Measurements from ENCODE around the gene ANO9.
"Not testable (repeated sequence)": the region's sequence is repeated elsewhere in the genome, so short reads cannot be mapped to it uniquely, and the experiment has no call there.

ANO9 gene

DNA sequence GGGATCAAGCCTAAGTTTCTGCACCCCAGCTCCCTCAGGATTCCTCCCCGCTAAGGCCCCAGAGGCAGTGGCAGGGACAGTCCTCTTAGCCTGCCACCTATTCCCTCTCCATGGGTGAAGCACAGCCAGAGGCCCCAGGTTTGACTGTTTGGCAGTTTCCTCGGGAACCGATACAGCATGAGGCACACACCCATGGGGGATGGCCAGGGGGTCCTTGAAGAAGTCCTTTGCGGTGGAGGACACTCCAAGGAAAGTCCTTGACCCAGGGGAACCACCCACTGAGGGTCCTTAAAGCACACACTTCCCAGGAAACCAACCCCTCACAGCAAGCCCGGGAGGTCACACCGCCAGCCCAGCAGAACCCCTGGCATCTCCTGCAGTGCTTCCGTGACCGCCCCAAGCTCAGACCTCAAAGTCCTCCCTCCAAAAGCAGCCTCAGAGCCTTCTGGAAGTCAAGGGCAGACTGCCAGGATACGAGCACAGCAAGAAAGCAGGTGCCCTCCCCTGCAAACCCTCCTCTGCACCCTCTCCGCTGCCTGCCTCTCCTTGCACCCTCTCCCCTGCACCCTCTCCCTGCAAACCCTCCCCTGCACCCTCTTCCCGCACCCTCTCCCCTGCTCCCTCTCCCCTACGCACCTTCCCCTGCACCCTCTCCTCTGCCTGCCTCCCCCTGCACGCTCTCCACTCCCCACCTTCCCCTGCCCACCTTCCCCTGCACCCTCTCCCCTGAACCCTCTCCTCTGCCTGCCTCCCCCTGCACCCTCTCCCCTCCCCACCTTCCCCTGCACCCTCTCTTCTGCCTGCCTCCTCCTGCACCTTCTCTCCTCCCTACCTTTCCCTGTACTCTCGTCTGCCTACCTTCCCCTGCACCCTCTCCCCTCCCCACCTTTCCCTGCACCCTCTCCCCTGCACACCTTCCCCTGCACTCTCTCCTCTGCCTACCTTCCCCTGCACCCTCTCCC lies 28.4 kb downstream of the ANO9 start:
- DNase-seq, result no peak

DNA sequence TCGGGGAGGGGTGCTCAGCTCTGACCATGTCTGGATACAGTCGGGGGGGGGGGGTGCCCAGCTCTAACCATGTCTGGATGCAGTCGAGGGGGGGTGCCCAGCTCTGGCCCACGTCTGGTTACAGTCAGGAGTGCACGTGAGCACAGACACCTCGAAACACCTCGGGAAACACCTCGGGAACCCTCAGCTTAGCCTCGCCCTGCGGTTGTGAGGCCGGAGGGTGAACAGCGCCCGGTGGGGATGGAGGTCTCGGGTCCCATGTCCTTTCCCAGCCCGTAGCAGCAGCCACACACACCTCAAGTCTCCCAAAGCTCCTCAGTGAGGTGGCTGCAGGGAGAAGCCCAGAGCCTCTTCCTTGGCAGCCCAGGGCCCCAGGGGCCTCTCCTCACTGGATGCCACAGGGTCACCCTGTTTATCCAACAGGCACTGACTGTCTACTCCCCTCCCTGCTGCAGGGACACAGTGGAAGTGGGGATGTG lies 29.1 kb downstream of the ANO9 start:
- DNase-seq, result no peak

DNA sequence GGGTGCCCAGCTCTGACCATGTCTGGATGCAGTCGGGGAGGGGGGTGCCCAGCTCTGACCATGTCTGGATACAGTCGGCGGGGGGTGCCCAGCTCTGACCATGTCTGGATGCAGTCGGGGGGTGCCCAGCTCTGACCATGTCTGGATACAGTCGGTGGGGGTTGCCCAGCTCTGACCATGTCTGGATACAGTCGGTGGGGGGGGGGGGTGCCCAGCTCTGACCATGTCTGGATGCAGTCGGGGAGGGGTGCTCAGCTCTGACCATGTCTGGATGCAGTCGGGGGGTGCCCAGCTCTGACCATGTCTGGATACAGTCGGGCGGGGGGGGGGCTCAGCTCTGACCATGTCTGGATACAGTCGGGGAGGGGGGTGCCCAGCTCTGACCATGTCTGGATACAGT lies 30.3 kb downstream of the ANO9 start:
- DNase-seq, result not testable (repeated sequence)

DNA sequence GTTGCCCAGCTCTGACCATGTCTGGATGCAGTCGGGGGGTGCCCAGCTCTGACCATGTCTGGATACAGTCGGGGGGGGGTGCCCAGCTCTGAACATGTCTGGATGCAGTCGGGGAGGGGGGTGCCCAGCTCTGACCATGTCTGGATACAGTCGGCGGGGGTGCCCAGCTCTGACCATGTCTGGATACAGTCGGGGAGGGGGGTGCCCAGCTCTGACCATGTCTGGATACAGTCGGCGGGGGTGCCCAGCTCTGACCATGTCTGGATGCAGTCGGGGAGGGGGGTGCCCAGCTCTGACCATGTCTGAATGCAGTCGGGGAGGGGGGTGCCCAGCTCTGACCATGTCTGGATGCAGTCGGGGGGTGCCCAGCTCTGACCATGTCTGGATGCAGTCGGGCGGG lies 31.1 kb downstream of the ANO9 start:
- not testable (repeated sequence) for DNase-seq

DNA sequence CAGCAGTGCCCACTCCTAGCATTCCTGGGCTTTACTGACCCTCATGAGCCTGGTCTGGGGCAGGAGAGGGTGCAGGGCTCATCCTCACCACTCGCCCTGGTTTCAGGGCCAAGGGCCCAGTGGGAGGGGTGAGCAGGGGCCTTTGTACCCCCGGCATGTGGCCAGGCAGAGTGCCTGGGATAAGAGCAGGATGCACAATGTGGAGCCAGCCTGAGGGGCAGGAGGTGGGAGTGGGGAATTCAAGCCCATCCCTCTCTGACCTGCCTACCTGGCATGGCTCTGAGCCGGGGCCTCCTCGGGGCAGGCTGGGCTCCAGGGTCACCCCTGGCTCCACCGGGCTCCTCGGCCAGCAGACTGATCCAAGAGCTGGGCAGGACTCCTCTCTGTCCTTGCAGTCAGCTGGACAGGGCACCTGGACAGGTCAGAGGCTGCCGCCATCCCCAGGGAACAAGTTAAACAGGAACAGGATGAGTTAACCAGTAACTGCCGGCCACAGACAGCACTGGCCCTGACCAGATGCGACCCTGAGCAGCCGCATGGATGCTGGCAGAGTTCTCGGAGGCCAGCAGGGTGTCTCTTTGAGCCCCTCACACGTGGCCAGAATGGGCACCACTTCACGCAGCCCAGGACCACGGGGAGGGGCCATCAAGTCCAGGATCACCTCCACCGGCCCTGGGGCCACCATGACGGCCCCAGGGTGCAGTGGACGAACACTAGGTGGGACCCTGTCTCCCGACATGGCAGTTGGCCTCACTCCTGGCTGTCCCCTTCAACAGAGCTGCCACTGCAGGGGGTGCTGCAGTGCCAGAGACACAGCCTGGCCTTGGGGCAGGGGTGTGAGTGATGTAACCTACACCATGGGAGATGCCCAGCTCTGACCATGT lies 32.0 kb downstream of the ANO9 start:
- no peak for DNase-seq

DNA sequence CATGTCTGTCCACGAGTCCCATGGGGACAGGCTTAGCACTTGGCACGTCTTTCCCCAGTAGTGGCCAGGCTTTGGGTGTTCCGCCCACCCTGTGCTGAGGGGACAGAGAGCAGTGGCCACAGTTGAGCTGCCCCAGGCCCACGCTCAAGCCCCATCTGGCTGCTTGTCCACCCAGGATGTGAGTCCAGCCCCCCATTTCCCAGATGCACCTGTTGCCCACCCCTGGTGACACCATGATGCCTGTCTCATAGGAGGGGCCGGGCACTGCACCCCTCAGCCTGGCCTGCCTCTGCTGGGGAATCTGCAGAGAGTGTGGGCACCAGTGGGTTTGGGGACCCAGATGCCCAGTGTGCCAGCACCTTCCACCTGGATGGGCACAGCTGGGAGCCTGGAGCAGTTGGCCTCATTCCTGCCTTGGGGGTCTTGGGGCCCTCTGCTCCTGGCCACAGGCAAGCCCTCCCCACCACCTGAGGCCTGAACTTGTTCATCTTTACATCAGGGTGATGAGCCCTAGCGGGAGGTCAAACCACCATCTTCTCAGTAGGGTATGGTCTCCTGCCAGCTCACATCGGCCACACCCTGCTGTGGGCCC lies 32.7 kb downstream of the ANO9 start:
- DNase-seq, result no peak

DNA sequence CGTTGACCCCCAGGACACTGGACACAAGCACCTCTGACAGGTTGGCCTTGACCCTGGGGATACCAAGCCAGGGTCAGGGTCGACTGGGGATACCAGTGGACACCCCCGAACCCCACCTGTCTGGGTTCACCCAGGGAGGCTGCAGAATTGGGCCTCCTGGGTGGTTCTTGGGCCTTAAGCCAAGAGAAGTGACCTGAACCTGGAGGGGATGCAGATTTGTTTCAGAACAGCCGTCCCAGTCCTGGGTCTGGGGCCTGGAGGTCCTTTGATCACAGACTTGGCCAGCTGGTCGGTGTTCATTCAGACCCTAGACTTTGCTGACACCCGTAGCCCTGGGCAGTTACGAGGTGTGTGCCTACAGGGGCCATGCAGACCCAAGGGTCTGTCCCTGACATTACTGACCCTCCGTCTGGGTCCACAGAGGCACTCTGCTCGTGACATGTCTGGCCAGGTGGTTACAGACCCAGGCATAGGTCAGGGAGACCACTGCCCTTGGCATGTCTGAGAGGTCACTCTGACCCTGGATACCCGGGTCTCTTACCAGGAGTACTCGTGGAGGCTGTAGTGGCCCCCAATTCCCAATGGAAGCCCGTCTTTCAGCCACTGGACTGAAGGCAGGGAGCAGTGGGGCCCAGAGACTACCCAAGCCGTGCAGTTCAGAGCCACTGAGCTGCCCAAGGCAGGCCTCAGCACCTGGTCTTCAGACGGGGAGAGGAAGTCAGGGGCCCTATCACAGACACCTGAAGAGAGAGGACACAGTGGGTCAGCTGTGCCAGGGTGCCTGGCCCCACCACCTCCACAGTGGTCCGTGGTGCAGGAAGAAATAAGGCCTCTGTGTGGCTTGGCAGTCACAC lies 33.4 kb downstream of the ANO9 start:
- DNase-seq, result no peak

DNA sequence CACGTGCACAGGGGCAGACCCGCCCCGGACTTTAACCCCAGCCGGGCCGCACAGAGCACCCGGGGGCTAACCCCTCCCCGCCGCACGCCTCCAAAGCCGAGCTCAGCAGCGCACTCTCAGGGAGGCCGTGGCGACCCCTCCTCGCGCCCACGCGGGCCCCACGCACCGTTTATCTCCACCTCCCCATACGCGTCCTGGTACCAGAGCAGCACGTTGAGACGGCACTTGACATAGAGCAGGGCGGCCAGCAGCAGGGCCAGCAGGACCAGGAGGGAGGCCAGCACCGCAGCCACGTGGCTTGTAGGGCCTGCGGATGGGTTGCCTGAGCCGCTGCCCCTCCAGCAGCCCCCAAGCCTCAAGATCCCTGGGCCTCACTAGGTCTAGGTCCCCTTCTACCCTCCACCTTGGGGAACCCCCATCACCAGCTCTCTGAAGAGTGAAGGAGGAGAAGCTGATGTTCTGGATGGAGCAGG lies 34.1 kb downstream of the ANO9 start:
- DNase-seq, result no peak

DNA sequence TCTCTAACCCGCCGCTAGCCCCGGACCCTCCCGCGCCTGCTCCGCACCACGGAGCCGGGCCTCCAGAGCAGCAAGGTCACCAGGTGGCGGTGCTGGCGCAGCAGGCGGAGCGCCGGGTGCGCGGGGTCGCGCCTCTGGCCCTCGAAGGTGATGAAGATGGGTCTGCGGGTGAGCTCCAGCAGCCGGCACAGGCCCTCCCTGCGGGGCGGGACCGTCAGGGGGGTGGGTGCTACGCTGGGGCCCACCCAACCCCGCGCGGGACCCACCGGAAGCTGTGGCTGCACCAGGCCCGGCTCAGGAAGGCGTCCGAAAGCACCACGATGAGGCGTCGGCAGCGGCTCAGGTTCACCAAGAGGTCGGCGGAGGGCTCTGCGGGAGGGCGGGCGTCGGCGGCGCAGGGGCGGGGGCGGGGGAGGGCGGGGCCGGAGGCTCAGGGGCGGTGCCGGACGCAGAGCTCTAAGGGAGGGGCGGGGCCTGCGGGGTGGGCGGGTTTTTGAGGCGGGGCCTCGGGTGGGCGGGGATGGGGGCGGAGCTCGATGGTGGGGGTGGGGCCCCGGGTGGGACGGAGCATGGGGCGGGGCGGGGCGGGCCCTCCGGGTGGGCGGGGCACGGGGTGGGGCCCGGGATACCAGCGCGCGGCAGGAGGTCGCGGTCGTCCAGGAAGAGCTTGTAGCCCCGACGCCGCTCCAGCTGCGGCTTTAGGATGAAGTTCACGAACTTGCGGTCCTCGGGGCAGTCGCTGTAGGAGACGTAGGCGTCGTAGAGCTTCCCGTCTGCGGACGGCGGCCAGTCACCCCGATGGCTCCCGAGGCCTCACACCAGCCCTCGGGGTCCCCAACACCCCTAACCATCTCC lies 34.8 kb downstream of the ANO9 start:
- peak; percentile 85 to 88 for DNase-seq

DNA sequence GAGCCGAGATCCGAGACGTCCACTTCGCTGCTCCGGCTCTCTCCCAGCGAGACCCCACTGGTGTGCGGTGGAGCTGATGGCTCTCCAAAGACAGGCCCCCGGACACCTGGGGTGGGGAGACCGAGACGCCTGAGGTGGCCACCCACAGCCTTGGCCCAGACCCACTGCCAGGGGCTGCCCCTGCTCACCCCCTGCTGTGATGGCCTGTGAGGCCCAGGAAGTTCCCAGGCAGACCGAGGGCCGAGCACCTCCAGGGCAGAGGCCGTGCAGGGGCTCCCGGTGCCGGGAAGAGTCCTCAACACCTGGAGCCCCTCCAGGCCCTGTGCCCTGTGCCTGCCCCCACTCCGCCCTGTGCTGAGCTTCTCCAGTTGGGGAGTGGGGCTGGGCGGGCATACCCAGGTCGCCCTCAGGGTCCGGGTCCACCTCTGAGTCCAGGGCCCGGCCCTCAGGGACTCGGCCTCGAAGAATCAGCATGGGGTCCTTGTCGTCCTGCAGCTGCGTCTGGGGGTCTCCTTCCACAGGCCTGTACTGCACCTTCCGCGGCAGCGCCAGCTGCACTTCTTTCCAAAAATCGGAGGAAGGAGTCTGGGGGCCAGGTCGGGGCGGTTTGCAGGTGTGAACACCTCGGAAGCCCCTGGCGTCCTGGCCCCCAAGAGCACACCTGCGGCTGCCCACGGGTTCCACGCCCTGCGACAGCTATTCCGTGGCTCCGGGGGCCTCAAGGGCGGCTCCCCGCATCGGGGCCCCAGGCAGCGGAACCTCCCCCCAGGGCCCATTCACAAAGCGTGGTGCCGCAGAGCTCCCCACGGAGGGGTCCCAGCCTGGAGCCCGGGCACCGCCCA lies 35.6 kb downstream of the ANO9 start:
- no peak for DNase-seq

DNA sequence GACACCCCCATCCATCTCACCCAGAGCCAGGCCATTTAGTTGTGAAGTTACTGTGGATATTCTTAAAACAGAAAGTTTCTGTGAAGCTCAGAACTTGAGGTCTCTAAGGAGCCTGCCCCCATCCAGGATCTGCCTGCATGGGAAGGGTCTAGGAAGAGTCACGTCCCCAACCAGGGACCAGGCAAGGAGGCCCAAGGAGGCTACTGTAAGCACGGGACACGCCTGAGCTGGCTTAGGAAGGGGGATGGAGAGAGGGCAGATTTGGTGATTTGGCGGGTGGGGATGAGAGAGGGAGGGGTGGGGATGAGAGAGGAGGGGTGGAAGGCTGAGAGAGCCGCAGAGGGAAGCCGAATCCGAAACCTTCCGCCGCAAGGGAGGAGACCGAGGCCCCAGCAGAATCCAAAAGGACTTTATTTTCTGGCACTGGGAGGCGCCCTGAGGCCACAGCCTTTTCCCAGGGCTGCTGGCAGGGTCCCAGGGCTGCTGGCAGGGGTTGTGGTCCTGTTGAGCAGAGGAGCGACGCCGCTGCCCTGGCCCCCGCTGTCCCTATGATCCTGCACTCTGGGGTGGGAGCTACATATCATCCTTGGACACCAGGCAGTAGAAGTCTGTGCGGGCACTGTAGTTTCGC lies 36.4 kb downstream of the ANO9 start:
- DNase-seq, result no peak

DNA sequence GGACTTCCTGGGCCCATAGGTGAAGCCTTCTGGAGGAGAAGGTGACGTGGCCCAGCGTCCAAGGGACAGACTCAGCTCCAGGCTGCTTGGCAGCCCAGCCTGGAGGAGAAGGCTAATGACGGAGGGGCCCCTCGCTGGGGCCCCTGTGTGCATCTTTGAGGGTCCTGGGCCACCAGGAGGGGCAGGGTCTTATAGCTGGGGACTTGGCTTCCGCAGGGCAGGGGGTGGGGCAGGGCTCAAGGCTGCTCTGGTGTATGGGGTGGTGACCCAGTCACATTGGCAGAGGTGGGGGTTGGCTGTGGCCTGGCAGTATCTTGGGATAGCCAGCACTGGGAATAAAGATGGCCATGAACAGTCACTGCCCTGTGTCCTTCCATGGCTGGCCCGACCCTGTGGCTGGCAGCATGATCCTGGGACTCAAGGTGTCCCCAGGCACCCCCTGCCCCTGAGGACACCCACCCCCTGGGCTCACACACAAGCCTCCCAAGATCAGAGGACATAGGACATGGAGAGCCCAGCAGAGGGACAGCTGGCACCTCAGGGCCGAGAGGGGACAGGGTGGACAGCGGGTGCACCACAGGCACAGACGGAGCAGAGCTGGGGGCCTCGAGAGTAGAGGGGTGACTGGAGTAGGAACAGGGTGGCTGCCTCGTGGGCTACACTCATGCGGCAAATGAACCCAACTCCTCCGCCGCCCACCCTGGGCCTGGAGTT lies 37.1 kb downstream of the ANO9 start:
- no peak for DNase-seq

DNA sequence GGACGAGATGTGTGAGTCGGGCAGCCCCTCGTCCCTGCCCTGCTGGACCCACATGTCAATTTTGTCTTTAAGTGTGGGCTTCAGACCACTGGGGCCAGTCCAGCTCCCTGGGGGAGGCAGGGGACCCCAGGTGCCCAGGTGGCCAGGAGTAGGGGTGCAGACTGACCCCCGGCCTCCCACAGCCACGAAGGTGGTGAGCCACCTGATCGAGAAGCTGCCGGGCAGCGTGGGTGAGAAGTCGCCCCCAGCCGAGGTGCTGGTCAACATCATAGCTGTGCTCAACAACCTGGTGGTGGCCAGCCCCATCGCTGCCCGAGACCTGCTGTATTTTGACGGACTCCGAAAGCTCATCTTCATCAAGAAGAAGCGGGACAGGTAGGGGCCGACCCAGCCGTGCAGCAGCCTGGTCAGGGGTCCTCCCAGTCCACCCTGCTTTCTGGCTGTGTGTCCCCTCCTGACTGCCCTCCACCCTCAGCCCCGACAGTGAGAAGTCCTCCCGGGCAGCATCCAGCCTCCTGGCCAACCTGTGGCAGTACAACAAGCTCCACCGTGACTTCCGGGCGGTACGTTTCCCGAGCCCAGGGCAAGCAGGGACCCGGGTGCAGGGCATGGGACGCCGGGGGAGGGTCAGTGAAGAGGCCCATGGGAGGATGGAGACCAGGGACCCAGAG lies 37.9 kb downstream of the ANO9 start:
- DNase-seq, result no peak

DNA sequence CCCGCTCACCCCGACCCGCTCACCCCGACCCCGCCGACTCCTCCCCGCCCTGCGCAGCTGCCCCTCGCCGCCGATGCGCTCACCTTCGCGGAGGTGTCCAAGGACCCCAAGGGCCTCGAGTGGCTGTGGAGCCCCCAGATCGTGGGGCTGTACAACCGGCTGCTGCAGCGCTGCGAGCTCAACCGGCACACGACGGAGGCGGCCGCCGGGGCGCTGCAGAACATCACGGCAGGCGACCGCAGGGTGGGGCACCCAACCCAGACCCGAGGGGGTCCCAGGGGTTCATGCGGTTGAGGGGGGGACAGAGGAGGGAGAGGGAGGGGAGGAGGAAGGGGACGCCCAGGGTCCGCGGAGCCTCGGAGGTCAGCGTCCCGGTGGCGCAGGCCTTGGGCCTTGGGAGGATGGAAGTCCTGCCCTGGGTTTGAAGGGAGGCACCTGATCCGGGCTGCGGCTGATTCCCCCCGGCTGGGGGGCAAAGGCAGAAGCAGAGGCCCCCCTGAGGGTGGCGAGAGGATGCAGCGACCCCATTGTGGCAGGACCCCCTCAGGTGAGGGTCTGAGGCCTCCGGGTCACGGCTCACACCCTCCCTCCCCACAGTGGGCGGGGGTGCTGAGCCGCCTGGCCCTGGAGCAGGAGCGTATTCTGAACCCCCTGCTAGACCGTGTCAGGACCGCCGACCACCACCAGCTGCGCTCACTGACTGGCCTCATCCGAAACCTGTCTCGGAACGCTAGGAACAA lies 38.6 kb downstream of the ANO9 start:
- DNase-seq, result no peak

DNA sequence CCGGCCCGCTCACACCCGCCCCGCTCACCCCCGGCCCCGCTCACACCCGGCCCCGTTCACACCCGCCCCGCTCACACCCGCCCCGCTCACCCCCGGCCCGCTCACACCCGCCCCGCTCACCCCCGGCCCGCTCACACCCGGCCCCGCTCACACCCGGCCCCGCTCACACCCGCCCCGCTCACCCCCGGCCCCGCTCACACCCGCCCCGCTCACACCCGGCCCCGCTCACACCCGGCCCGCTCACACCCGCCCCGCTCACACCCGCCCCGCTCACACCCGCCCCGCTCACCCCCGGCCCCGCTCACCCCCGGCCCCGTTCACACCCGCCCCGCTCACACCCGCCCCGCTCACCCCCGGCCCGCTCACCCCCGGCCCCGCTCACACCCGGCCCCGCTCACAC lies 40.6 kb downstream of the ANO9 start:
- DNase-seq, result not testable (repeated sequence)

DNA sequence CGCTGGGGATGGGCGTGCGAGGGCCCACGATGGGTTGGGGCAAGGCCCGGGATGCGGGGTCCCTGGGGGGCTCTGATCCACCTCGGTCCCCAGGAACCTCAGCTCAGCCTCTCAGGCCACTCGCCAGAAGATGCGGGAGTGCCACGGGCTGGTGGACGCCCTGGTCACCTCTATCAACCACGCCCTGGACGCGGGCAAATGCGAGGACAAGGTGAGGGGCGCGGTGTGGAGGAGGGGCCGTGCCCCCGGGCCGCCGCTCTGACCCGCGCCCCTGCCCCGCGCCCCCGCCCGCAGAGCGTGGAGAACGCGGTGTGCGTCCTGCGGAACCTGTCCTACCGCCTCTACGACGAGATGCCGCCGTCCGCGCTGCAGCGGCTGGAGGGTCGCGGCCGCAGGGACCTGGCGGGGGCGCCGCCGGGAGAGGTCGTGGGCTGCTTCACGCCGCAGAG lies 41.5 kb downstream of the ANO9 start:
- DNase-seq, result no peak

DNA sequence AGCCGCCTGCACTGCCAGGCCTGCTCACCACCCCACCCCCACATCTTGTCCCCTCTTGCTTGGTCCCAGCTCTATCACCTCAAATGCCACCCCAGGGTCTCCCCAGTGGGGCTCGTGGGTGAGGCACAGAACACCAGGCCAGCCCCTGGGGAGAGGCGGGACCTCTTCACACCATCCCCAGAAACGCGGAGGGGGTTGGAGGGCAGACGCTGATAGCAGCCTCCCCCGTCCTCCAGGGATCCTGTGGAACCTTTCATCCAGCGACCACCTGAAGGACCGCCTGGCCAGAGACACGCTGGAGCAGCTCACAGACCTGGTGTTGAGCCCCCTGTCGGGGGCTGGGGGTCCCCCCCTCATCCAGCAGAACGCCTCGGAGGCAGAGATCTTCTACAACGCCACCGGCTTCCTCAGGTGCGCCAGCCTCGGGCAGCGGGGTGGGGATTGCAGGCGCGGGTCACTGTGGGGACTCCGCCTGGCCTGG lies 42.0 kb downstream of the ANO9 start:
- no peak for DNase-seq

Measured in stimulated activated CD4-positive, alpha-beta T cell treated with anti-CD3 and anti-CD28 coated beads, Interleukin-4, amount 100 ng/mL, for 4 hours (primary cell).